HG03280 (cell line): Measurements from ENCODE around the gene TLK1.

ENCODE experiments used
- ATAC-seq: cut with Tn5 transposase; IDR thresholded peaks from one replicate; pipeline ENCODE4 v1.9.1; 2021; ENCODE audit warnings: mild to moderate bottlenecking, moderate library complexity; ENCODE audit not compliant: unreplicated experiment

TLK1 gene

GRCh38 chr2:171160119-171160955, at the start of gene TLK1:
TSS of gene TLK1 (minus strand) at chr2:171160893. CDS start at chr2:171160428, 465 bp downstream.
- ATAC-seq: peak; percentile 58

GRCh38 chr2:171210216-171210863, 49.6 kb upstream of the TLK1 start:
- no peak for ATAC-seq

GRCh38 chr2:171208657-171209056, 48.0 kb upstream of the TLK1 start:
- no peak for ATAC-seq

GRCh38 chr2:171206422-171207115, 45.9 kb upstream of the TLK1 start:
- no peak for ATAC-seq

- no peak for ATAC-seq
These were observed 44.9 kb upstream of the TLK1 start for GRCh38 chr2:171205551-171205950.

- no peak for ATAC-seq
These were observed 41.1 kb upstream of the TLK1 start for GRCh38 chr2:171201767-171202166.

- no peak for ATAC-seq
These were observed 40.6 kb upstream of the TLK1 start for GRCh38 chr2:171201271-171201670.

- ATAC-seq: no peak
These were observed 39.8 kb upstream of the TLK1 start for GRCh38 chr2:171200469-171200868.

- ATAC-seq: no peak
These were observed 30.3 kb upstream of the TLK1 start for GRCh38 chr2:171191021-171191420.

GRCh38 chr2:171187819-171188218, 27.1 kb upstream of the TLK1 start:
- ATAC-seq: no peak

GRCh38 chr2:171187177-171187576, 26.5 kb upstream of the TLK1 start:
- no peak for ATAC-seq

- no peak for ATAC-seq
These were observed 25.2 kb upstream of the TLK1 start for GRCh38 chr2:171185941-171186340.

- no peak for ATAC-seq
These were observed 24.6 kb upstream of the TLK1 start for GRCh38 chr2:171185165-171185818.

GRCh38 chr2:171181064-171182049, 20.7 kb upstream of the TLK1 start:
- no peak for ATAC-seq

GRCh38 chr2:171180229-171180930, 19.7 kb upstream of the TLK1 start:
- ATAC-seq: peak; percentile 59

GRCh38 chr2:171178993-171179392, 18.3 kb upstream of the TLK1 start:
- no peak for ATAC-seq

- ATAC-seq: no peak
These were observed 15.8 kb upstream of the TLK1 start for GRCh38 chr2:171176516-171176915.

- ATAC-seq: no peak
These were observed 13.4 kb upstream of the TLK1 start for GRCh38 chr2:171174075-171174474.

- no peak for ATAC-seq
These were observed 12.4 kb upstream of the TLK1 start for GRCh38 chr2:171173087-171173486.
